GM23248 (cell line): ENCODE measurements around the gene PIGN.

ENCODE experiments used
- EZH2 ChIP-seq: fragments of 200-600 bp; sonication (generic); IDR thresholded peaks from 2 replicates; pipeline ENCODE4 v1.6.1; 2018; ENCODE audit warnings: antibody characterized with exemption, mild to moderate bottlenecking; ENCODE audit not compliant: insufficient read depth, poor library complexity, severe bottlenecking
- EZH2phosphoT487 ChIP-seq: fragments of 200-600 bp; sonication (generic); IDR thresholded peaks from 2 replicates; pipeline ENCODE4 v1.6.1; 2018; ENCODE audit warnings: antibody characterized with exemption, moderate library complexity, mild to moderate bottlenecking, low read depth; ENCODE audit not compliant: insufficient read depth

DNA sequence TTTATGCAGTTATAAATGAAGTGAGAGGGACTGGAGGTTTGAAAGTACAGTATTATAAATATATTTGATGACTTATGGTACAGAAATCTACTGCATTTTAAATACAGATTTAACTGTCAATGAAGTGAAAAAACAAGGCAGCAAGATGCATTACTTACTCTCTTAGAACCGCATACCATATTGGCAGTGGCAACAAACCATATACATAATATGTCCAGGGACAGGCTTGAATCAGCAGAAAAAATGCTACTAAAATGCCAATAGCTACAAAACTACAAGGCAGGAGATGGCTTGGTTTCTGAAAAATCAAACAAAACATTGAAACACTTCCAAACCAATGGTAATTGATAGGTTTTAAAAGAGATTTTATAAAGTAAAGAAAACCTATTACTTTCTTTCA lies 77.2 kb downstream of the PIGN start:
- TF ChIP-seq EZH2phosphoT487 (no peak), EZH2 (no peak)
